ACC112 (cell line): Measurements from ENCODE around the gene ELMOD2.

Experiments used
- H2AFZ ChIP-seq: fragments of 200-600 bp; sonication (generic); one replicate; pipeline ENCODE4 v1.6.0; 2017; ENCODE audit warnings: antibody characterized with exemption, low read length; ENCODE audit not compliant: unreplicated experiment
- H3K27ac ChIP-seq: fragments of 200-600 bp; sonication (generic); 2 replicates; pipeline ENCODE4 v1.5.1; 2014; ENCODE audit warnings: low read depth, mild to moderate bottlenecking, antibody characterized with exemption, low read length, moderate library complexity
- H3K27me3 ChIP-seq: fragments of 200-600 bp; sonication (generic); 2 replicates; pipeline ENCODE4 v1.6.1; 2014; ENCODE audit warnings: mild to moderate bottlenecking, antibody characterized with exemption, low read length, moderate library complexity, mixed read lengths; ENCODE audit not compliant: insufficient read depth
- H3K36me3 ChIP-seq: fragments of 200-600 bp; sonication (generic); 2 replicates; pipeline ENCODE4 v1.6.1; 2016; ENCODE audit warnings: mild to moderate bottlenecking, antibody characterized with exemption, low read length, moderate library complexity, mixed read lengths; ENCODE audit not compliant: insufficient read depth
- H3K4me1 ChIP-seq: fragments of 200-600 bp; sonication (generic); one replicate; pipeline ENCODE4 v1.6.1; 2016; ENCODE audit warnings: low read length, mixed read lengths; ENCODE audit not compliant: insufficient read depth, unreplicated experiment, control insufficient read depth
- H3K4me3 ChIP-seq: fragments of 200-600 bp; sonication (generic); 2 replicates; pipeline ENCODE4 v1.5.1; 2014; ENCODE audit warnings: mild to moderate bottlenecking, low read depth, low read length
- H3K79me2 ChIP-seq: fragments of 200-600 bp; sonication (generic); one replicate; pipeline ENCODE4 v1.6.0; 2016; ENCODE audit warnings: low read length; ENCODE audit not compliant: control insufficient read depth, unreplicated experiment, insufficient read depth

The ELMOD2 gene

DNA sequence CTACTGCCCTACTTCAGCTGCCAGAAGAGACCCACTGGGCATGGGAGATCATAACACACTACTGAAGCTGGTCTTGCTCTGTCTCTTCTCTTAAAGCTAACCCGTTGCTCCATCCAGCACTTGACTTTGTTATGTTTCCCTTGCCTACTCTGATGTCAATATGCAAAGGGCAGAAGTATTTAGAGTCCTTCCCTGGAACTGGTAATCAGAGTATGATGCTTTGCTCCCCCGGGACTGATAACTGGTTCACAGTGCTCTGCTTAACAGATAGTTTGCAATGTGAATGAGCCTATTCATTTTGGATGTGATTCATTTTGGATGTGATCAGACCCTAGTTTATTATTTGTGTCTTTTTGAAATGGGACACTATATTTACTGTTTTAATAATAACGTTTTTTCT lies 57.1 kb downstream of the ELMOD2 start:
- H3K27ac ChIP-seq, result no peak overlapping the region
- no peaks in the 10 kb centered on the region for H3K79me2 ChIP-seq
- peaks cover 59% of the 10 kb centered on the region for H3K27me3 ChIP-seq
- H2AFZ ChIP-seq, result no peak overlapping the region
- no peaks in the 10 kb centered on the region for H3K36me3 ChIP-seq
- H3K4me3 ChIP-seq, result no peak overlapping the region
- H3K4me1 ChIP-seq, result peaks cover 4% of the 10 kb centered on the region

DNA sequence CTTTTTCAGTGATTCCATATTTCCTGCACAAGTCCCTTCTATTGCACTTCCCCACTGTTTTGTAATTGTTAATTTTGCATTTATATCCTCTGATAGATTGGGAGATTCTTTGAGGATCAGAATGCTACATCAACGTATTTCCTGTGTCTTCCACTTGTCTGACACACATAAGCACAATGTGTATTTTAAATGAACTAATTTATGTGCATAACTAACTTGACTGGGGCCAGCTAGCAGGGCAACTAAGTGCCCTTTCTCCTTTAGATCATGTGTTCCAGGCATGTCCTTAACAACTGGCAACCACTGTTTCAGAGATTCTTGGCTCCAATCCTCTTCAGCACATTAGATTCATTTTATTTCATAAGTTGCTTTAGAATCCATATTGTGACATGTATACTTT lies 60.5 kb downstream of the ELMOD2 start:
- Histone ChIP-seq H2AFZ (no peak overlapping the region), H3K36me3 (no peaks in the 10 kb centered on the region), H3K27ac (no peak overlapping the region), H3K79me2 (no peaks in the 10 kb centered on the region), H3K27me3 (peaks cover 47% of the 10 kb centered on the region), H3K4me1 (peaks cover 2% of the 10 kb centered on the region), H3K4me3 (no peak overlapping the region)

DNA sequence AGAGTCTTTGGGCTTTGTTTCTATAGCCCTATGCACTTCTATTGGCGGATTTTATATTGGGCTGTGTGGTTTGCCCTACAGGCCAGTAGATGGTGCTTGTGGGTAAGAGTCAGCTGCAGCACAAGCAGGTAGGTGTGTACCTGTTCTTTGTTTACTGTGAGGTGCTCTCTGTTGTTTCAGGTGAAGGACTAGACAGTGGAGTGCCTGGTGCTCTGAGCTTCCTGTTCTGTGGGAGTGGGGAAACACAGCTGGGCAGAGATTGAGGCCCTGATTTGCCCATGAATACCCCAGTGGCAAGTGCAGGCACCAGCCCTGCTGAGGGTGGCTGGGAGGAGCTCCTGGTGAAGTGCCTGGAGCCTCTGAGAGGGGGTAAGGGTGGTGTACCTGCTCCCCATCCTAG lies 71.1 kb downstream of the ELMOD2 start:
- H3K36me3 ChIP-seq, result no peaks in the 10 kb centered on the region
- no peak overlapping the region for H3K27ac ChIP-seq
- no peak overlapping the region for H2AFZ ChIP-seq
- H3K79me2 ChIP-seq, result no peaks in the 10 kb centered on the region
- H3K4me3 ChIP-seq, result no peak overlapping the region
- peaks cover 66% of the 10 kb centered on the region for H3K27me3 ChIP-seq
- no peaks in the 10 kb centered on the region for H3K4me1 ChIP-seq

DNA sequence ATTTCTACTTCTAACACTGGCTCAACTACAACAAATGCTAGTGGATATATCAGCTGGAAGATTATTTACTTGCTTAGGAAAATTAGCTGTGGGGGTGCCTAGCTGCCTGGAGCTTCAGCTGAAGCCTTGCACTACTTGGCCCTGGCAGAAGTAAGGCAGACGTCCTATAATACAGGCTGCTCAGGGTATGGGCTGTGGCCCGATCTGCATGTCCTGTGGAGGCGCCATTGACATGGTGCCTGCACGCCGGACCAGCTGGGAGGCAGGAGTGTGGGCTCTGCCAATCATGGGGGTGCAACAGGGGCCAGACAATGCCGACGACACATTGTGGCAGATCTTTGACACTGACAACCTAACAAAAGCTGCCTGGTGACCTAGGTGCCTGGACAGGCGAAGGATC lies 76.4 kb downstream of the ELMOD2 start:
- H3K36me3 ChIP-seq, result no peaks in the 10 kb centered on the region
- no peaks in the 10 kb centered on the region for H3K79me2 ChIP-seq
- H3K27ac ChIP-seq, result no peak overlapping the region
- H3K4me1 ChIP-seq, result no peaks in the 10 kb centered on the region
- H2AFZ ChIP-seq, result no peak overlapping the region
- H3K27me3 ChIP-seq, result peaks cover 55% of the 10 kb centered on the region
- H3K4me3 ChIP-seq, result no peak overlapping the region

DNA sequence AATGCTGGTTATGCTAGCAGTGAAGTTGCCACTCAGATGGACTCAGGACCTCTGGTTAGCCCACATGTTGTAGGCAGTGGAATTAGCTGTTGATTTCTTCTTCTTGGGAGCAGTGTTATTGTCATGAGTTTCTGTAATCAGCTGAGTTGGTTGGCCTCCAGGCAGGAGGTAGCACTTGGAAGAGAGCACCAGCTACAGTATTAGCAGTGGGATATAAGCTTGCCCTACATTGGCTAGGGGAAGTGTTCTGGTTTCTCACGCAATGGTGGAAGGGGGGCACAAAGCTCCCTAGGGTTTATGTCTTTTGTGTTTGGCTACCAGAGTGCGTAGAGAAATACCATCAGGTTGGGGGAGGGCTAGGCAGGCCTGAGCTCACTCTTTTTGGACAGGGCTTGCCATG lies 78.7 kb downstream of the ELMOD2 start:
- H3K4me1 ChIP-seq, result no peaks in the 10 kb centered on the region
- H3K79me2 ChIP-seq, result no peaks in the 10 kb centered on the region
- H3K36me3 ChIP-seq, result no peaks in the 10 kb centered on the region
- H3K4me3 ChIP-seq, result no peak overlapping the region
- H3K27me3 ChIP-seq, result peaks cover 59% of the 10 kb centered on the region
- H2AFZ ChIP-seq, result no peak overlapping the region
- no peak overlapping the region for H3K27ac ChIP-seq

DNA sequence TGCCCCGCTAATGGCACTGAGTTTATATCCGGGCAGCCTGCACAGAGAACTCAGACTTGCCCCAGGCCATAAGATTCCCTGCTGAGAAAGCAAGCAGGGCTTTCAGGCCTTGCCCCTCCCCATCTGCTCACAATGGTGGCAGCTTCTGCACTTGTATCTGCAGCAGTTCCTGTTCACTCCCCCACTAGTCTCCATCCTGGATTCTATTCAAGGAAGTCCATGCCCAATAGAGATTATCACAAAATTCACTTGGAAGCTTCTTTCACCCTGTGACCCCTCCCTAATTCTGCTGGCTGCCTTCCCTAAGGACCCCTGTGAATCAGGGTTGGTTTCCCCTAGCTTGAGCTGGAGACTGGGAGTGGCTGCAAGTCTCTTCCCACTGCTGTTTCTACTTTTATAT lies 79.3 kb downstream of the ELMOD2 start:
- no peak overlapping the region for H3K4me3 ChIP-seq
- no peak overlapping the region for H2AFZ ChIP-seq
- no peaks in the 10 kb centered on the region for H3K79me2 ChIP-seq
- H3K27ac ChIP-seq, result no peak overlapping the region
- no peaks in the 10 kb centered on the region for H3K4me1 ChIP-seq
- H3K36me3 ChIP-seq, result no peaks in the 10 kb centered on the region
- H3K27me3 ChIP-seq, result peaks cover 54% of the 10 kb centered on the region
